ENCODE measurements around the gene PYY. TPM values are rescaled to one million over a fixed set of nuclear protein-coding genes. Genes with fewer than 3 reads are reported as not detected.

PYY gene
- total RNA-seq, 1 donor from 2014 or later = not detected

- H3K9me3 Mint-ChIP-seq = no peaks in the 10 kb centered on the region
- H3K4me1 Mint-ChIP-seq = peaks cover 9% of the 10 kb centered on the region
- no peaks in the 10 kb centered on the region for H3K36me3 Mint-ChIP-seq
- no peak for TF ChIP-seq CTCF (IDR thresholded peaks at IDR 0.05; ENCODE audit: unreplicated experiment)
- H3K27me3 Mint-ChIP-seq (ENCODE audit: low read depth) = peaks cover 66% of the 10 kb centered on the region
- no peak overlapping the region for H3K4me3 Mint-ChIP-seq
- H3K27ac Mint-ChIP-seq = no peak overlapping the region
- no peak for DNase-seq (ENCODE audit: low spot score in 2 of 2, unreplicated experiment in 2 of 2)
Observed at GRCh38 chr17:43924558-43924957, 29.2 kb downstream of the PYY start.

- Mint-ChIP-seq H3K4me3 (no peak overlapping the region), H3K27ac (no peak overlapping the region), H3K4me1 (no peaks in the 10 kb centered on the region), H3K27me3 (ENCODE audit: low read depth) (peaks cover 73% of the 10 kb centered on the region), H3K9me3 (no peaks in the 10 kb centered on the region), H3K36me3 (no peaks in the 10 kb centered on the region)
- DNase-seq (ENCODE audit: low spot score in 2 of 2, unreplicated experiment in 2 of 2) = no peak
- TF ChIP-seq CTCF (IDR thresholded peaks at IDR 0.05; ENCODE audit: unreplicated experiment) = no peak
Observed at GRCh38 chr17:43920500-43921095, 33.1 kb downstream of the PYY start.

GRCh38 chr17:43918026-43918389 lies 35.7 kb downstream of the PYY start:
- no peak overlapping the region for H3K4me3 Mint-ChIP-seq
- H3K36me3 Mint-ChIP-seq = no peaks in the 10 kb centered on the region
- no peak overlapping the region for H3K27ac Mint-ChIP-seq
- H3K4me1 Mint-ChIP-seq = no peaks in the 10 kb centered on the region
- TF ChIP-seq CTCF (IDR thresholded peaks at IDR 0.05; ENCODE audit: unreplicated experiment) = no peak
- no peak for DNase-seq (ENCODE audit: low spot score in 2 of 2, unreplicated experiment in 2 of 2)
- H3K9me3 Mint-ChIP-seq = no peaks in the 10 kb centered on the region
- H3K27me3 Mint-ChIP-seq (ENCODE audit: low read depth) = peaks cover 58% of the 10 kb centered on the region

- Mint-ChIP-seq H3K9me3 (no peaks in the 10 kb centered on the region), H3K36me3 (no peaks in the 10 kb centered on the region), H3K27me3 (ENCODE audit: low read depth) (peaks cover 55% of the 10 kb centered on the region), H3K4me1 (no peaks in the 10 kb centered on the region), H3K27ac (no peak overlapping the region), H3K4me3 (no peak overlapping the region)
- TF ChIP-seq CTCF (IDR thresholded peaks at IDR 0.05; ENCODE audit: unreplicated experiment) = no peak
- no peak for DNase-seq (ENCODE audit: low spot score in 2 of 2, unreplicated experiment in 2 of 2)
Observed at GRCh38 chr17:43917348-43918025, 36.3 kb downstream of the PYY start.

GRCh38 chr17:43917016-43917347 lies 36.8 kb downstream of the PYY start:
- no peak for DNase-seq (ENCODE audit: low spot score in 2 of 2, unreplicated experiment in 2 of 2)
- Mint-ChIP-seq H3K9me3 (no peaks in the 10 kb centered on the region), H3K36me3 (no peaks in the 10 kb centered on the region), H3K4me1 (no peaks in the 10 kb centered on the region), H3K27ac (no peak overlapping the region), H3K27me3 (ENCODE audit: low read depth) (peaks cover 54% of the 10 kb centered on the region), H3K4me3 (no peak overlapping the region)
- TF ChIP-seq CTCF (IDR thresholded peaks at IDR 0.05; ENCODE audit: unreplicated experiment) = no peak
